ENCODE measurements around the gene SPARC. TPM values are rescaled to one million over a fixed set of nuclear protein-coding genes. Genes with fewer than 3 reads are reported as not detected.

SPARC gene
- polyA plus RNA-seq, 1 of the 3 experiments (the other 2 are of a cell fraction) = 1,115 TPM

GRCh38 chr5:151688436-151688835, 1.7 kb upstream of the SPARC start (continued):
- TF ChIP-seq, protein P1, sequence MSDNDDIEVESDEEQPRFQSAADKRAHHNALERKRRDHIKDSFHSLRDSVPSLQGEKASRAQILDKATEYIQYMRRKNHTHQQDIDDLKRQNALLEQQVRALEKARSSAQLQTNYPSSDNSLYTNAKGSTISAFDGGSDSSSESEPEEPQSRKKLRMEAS (IDR thresholded peaks at IDR 0.05; ENCODE audit: low read depth) = no peak
- TF ChIP-seq FOXJ3 (CRISPR knock-in tag; IDR thresholded peaks at IDR 0.05) (no peak), FOSL2 (IDR thresholded peaks at IDR 0.05; ENCODE audit: borderline replicate concordance, low read depth) (no peak)

- TF ChIP-seq JUND (IDR thresholded peaks at IDR 0.05) (no peak), GATA2 (CRISPR knock-in tag; IDR thresholded peaks at IDR 0.05) (peak; percentile 48; the same call in 1 of the 2 replicates), SIN3A (IDR thresholded peaks at IDR 0.05; ENCODE audit: borderline replicate concordance, low read depth, low read length) (0 out of 2 replicates have a peak, but pooled peaks have one; percentile 12), RCOR1 (IDR thresholded peaks at IDR 0.05; ENCODE audit: low read length) (peak; percentile 11; the same call in 1 of the 2 replicates), EZH2phosphoT487 (IDR thresholded peaks at IDR 0.05; ENCODE audit: borderline replicate concordance, low read depth) (no peak)
- TF ChIP-seq, protein P2, sequence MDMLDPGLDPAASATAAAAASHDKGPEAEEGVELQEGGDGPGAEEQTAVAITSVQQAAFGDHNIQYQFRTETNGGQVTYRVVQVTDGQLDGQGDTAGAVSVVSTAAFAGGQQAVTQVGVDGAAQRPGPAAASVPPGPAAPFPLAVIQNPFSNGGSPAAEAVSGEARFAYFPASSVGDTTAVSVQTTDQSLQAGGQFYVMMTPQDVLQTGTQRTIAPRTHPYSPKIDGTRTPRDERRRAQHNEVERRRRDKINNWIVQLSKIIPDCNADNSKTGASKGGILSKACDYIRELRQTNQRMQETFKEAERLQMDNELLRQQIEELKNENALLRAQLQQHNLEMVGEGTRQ (IDR thresholded peaks at IDR 0.05; ENCODE audit: borderline replicate concordance, low read depth, low read length) = no peak
- TF ChIP-seq, protein P3, sequence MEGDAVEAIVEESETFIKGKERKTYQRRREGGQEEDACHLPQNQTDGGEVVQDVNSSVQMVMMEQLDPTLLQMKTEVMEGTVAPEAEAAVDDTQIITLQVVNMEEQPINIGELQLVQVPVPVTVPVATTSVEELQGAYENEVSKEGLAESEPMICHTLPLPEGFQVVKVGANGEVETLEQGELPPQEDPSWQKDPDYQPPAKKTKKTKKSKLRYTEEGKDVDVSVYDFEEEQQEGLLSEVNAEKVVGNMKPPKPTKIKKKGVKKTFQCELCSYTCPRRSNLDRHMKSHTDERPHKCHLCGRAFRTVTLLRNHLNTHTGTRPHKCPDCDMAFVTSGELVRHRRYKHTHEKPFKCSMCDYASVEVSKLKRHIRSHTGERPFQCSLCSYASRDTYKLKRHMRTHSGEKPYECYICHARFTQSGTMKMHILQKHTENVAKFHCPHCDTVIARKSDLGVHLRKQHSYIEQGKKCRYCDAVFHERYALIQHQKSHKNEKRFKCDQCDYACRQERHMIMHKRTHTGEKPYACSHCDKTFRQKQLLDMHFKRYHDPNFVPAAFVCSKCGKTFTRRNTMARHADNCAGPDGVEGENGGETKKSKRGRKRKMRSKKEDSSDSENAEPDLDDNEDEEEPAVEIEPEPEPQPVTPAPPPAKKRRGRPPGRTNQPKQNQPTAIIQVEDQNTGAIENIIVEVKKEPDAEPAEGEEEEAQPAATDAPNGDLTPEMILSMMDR (IDR thresholded peaks at IDR 0.05) = no peak
- Histone ChIP-seq H3K9ac (peak overlapping the region; percentile 91), H3K4me1 (ENCODE audit: control insufficient read depth in 1 of 2, insufficient read depth in 2 of 2, low read depth in 1 of 2, low read length in 1 of 2) (peaks cover 28 to 40% of the 10 kb centered on the region in 2 experiments), H3K36me3 (replicated peaks in 1 of 2; ENCODE audit: control insufficient read depth in 1 of 2, insufficient read depth in 2 of 2, low read length in 1 of 2) (peaks cover 21 to 39% of the 10 kb centered on the region in 2 experiments), H3K9me3 (no peaks in the 10 kb centered on the region), H3K9me2 (no peaks in the 10 kb centered on the region), H3K4me2 (peak overlapping the region; percentile 80), H2AFZ (ENCODE audit: low read depth) (no peak overlapping the region), H3K27me3 (ENCODE audit: insufficient read depth) (no peaks in the 10 kb centered on the region), H3F3A (replicated peaks; ENCODE audit: insufficient read depth) (peaks cover 33% of the 10 kb centered on the region), H4K20me1 (ENCODE audit: insufficient read depth) (peaks cover 38% of the 10 kb centered on the region), H3K79me2 (ENCODE audit: insufficient read depth) (peaks cover 69% of the 10 kb centered on the region), H3K27ac (ENCODE audit: low read depth in 2 of 2, low read length in 1 of 2) (peak overlapping the region; percentile 85 to 97), H3K4me3 (ENCODE audit: low read depth in 2 of 2, low read length in 1 of 2) (peak overlapping the region; percentile 68 to 83)
- peak; percentile 57 for DNase-seq
- ChIA-PET CTCF (interaction anchor here (0.9 to 2.6 kb wide), 10 partner anchors 9 to 239 kb away, joined by 3 to 11 read pairs (median 4); partner anchors contain the start of gene SLC36A1), POLR2A (no interaction called here)
- WGBS (ENCODE audit: low lambda C conversion rate) = 36% methylated on average over 10 of the region's 10 CpGs
Observed at GRCh38 chr5:151685749-151686673, 704 bp downstream of the SPARC start.
